ENCODE results near the gene ALDH5A1.

The ALDH5A1 gene

DNA sequence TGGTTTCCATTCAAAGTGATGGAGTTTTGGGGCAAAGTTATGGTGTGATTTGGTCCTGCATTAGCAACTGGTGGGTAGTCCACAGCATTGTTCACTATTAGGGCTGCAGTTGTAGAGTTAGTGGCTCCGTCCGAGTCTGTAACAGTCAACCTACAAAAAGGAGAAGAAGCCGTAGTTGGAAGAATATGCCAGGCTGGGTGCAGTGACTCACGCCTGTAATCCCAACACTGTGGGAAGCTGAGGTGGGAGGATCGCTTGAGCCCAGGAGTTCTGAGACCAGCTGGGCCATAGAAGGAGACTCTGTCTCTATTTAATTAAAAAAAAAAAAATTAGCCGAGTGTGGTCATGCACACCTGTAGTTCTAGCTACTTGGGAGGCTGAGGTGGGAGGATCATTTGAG is 81.7 kb downstream of the ALDH5A1 start:
- no peak for DNase-seq

DNA sequence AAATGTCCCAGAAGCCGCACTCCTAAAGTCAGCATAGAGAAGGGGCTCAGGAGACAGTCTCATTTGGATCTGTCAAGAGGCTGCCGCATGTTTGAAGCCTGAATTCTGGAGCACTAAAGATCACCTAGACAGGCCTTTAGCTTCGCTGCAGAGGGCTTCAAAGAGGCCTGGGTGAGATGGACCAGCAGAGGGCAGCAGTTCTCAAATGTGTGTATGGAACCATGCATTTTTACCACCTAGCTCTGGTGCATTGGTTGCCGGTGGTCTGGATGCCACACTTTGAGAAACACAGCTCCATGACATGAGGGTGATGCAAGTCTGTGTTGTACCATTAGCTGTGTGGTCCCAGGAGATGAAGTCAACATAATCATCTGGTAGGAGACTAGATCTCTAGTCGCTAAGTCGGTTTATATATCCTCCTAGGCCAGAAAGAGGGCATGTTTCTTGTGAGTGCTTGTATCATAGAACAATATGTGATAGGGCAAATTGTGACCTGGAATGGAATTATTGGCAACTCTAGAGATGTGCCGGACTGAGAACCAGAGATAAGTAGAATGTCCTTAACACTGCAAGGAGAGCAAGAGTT is 86.4 kb downstream of the ALDH5A1 start:
- DNase-seq = peak; percentile 71

DNA sequence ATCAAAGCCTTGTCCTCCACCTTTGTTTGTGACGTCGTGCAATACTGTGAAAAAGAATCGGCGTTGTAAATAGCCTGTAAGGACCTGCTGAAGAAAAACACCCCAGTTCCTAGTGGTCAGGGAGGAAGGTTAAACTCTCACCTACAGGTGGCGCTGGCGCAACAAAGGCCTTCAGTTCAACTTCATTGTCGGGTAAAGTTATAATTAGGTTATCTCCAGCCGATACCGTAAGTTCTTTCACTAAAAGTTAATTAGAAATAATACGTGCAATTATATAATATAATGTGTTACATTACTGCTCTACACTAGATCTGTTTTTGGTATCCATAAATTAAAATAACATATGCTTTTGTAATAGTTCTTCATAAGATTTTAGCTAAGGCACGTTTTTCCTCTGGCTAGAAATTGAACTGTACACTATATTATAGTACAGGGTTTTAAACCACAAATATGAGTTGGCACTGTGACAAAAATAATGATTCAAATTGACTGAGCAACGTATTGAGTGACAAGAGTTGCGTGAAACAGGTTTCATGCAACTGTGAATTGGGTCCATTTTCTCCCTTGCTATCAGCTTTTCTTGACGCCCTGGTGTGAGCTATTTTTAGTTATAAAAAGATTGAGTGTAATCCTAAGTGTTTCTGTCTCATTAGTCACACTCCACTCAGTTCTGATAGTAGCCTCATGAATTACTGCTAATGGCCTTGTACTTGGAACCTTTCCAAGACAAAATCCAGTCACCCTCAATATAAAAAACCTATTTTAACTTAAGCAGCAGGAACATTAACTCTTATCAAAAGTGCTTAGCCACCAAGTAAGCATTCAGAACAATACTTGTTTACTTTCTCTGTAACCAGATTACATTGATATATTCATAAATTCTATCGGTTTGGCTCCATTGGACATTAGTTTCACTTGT is 89.0 kb downstream of the ALDH5A1 start:
- peak; percentile 64 for DNase-seq

DNA sequence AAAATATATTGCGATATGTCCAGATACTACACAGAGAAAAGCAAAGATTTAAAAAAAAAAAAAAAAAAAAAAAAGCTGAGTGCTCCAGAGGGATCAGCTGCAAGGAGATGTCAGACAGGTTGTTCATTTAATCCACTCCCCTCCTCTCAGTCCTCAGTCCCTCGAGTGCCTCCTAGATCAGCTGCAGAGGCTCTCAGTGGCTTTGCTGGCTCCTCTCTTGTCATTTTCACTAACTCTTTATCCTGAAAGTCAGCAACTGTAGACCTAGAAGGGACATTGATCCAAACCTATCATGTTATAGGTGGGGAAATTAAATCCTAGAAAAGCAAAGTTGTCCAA is 89.6 kb downstream of the ALDH5A1 start:
- DNase-seq = no peak
